ENCODE measurements around the gene PRR30. TPM values are rescaled to one million over a fixed set of nuclear protein-coding genes. Genes with fewer than 3 reads are reported as not detected.

The PRR30 gene
- total RNA-seq, 1 experiment from 2014 or later = not detected

DNA sequence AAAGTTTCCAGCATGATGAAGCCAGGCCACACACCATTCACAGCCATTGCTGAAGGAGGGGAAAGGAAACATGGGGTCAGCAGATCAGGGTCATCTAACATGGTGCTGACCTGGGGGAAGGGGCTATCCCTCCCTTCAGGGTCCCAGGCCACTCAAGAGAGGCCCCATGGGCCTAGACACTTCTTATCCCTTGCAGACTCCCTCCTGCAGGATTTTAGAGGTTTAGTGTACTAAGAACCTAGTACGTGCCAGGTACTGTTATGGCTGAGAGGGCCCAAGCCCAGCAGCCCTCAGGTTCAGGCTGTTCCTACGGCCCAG is 43.8 kb downstream of the PRR30 start:
- DNase-seq = no peak
- H3K9me3 ChIP-seq = no peaks in the 10 kb centered on the region
- no peaks in the 10 kb centered on the region for H3K27me3 ChIP-seq
- H3K4me3 ChIP-seq = no peak overlapping the region
- H3K36me3 ChIP-seq = no peaks in the 10 kb centered on the region

GRCh38 chr2:27094353-27094984 is 44.7 kb downstream of the PRR30 start:
- H3K27me3 ChIP-seq = no peaks in the 10 kb centered on the region
- no peak overlapping the region for H3K4me3 ChIP-seq
- DNase-seq = no peak
- no peaks in the 10 kb centered on the region for H3K36me3 ChIP-seq
- no peaks in the 10 kb centered on the region for H3K9me3 ChIP-seq

- Histone ChIP-seq H3K36me3 (no peaks in the 10 kb centered on the region), H3K4me3 (no peak overlapping the region), H3K27me3 (no peaks in the 10 kb centered on the region), H3K9me3 (no peaks in the 10 kb centered on the region)
- no peak for DNase-seq
These were observed 45.5 kb downstream of the PRR30 start for GRCh38 chr2:27093430-27094352.

DNA sequence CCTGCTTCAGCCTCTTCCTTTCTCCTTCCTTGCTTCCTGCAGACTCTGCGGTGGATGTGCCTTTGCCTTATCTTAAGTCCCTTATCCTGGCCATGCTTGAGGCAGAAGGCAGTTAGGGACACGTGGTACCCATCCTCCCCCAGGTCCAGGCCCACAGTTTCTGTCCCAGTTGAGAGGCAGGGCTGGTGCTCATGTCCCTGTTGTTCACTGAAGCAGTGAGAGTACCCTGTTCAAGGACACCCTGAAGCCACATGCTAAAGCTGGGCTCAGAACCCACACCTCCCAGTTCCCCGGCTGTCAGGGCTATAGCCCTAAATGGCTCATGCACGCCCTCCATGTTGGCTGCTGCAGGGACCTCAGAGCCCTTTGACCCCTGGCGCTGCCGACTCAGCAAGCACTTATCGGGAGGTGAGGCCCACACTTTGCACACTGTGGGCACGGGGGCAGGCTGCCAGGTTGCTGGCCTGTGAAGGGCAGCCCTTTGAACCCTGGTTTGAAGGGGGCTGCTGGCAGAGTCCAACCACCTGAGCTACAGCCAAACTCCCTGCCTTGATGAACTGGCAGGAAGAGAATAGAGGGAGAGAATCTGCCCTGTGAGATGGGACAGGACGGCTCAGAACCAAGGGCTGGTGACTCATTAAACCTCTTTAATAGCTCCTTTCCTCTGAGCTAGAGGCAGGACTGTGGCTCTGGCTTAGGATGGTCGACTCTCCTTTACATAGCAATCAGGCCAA is 46.3 kb downstream of the PRR30 start:
- DNase-seq = no peak
- Histone ChIP-seq H3K36me3 (no peaks in the 10 kb centered on the region), H3K4me3 (no peak overlapping the region), H3K27me3 (no peaks in the 10 kb centered on the region), H3K9me3 (no peaks in the 10 kb centered on the region)

DNA sequence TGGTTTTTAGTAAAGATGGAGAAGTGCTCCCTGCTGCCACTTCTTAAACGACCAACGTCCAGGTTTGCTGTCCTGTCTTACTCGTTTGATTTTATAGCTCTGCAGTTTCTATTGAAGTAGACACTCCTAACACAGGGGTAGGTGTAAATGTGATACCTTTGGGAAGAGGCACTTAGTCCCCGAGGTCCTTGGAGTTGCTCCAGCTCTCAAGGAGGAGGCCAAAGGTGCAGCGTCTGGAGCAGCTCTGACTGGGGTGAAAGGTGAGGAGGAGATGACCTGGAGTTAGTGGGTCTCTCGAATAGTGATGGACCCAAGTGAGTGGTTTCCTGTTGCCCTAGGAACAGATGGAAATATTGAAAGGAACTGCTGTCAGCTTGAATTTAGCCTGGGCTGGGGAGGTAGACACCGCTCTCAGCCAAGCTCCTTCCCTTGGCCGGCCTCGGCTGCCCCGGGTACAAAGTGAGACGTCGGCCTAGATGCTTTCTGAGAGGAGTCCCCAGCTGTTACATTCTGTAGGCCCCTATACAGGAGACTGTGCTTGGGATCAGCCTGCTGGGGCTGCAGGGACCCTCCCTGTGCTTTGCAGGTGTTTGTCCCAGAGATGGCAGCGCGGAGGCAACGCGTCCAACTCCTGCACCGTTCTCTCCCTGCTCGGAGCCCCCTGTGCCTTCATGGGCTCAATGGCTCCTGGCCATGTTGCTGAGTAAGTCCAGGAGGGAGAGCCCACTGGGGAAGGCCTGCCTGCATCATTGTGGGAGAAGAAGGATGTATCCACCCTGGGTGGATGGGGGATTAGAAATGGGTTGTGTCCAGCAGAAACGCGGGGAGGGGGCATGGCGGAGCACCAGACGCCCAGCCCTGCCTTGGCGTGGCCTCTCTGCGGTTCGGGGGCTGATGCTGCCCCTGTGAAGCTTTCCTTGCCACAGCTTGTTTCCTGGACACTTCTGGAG is 47.2 kb downstream of the PRR30 start:
- Histone ChIP-seq H3K36me3 (no peaks in the 10 kb centered on the region), H3K4me3 (no peak overlapping the region), H3K9me3 (no peaks in the 10 kb centered on the region), H3K27me3 (no peaks in the 10 kb centered on the region)
- no peak for DNase-seq

- no peaks in the 10 kb centered on the region for H3K27me3 ChIP-seq
- no peak overlapping the region for H3K4me3 ChIP-seq
- no peaks in the 10 kb centered on the region for H3K9me3 ChIP-seq
- DNase-seq = no peak
- H3K36me3 ChIP-seq = peaks cover 7% of the 10 kb centered on the region
These were observed 49.9 kb downstream of the PRR30 start for GRCh38 chr2:27089111-27089954.

- H3K9me3 ChIP-seq = no peaks in the 10 kb centered on the region
- H3K36me3 ChIP-seq = peaks cover 7% of the 10 kb centered on the region
- no peak for DNase-seq
- H3K27me3 ChIP-seq = no peaks in the 10 kb centered on the region
- H3K4me3 ChIP-seq = no peak overlapping the region
These were observed 50.6 kb downstream of the PRR30 start for GRCh38 chr2:27088634-27089033.

- no peaks in the 10 kb centered on the region for H3K9me3 ChIP-seq
- H3K4me3 ChIP-seq = no peak overlapping the region
- no peaks in the 10 kb centered on the region for H3K27me3 ChIP-seq
- DNase-seq = no peak
- H3K36me3 ChIP-seq = peaks cover 7% of the 10 kb centered on the region
These were observed 51.3 kb downstream of the PRR30 start for GRCh38 chr2:27087823-27088410.

Other genes with a start within 250 kb of the PRR30 start
- gene MAPRE3, start 168.8 kb downstream of the PRR30 start, total RNA-seq (2014; rRNA removed; shearing (Covaris generic); ENCODE audit: low replicate concordance) = 4.8 and 7.9 TPM in 2 replicates
- 35.7 and 47.2 TPM in 2 replicates for gene TMEM214, start 106.4 kb downstream of the PRR30 start, total RNA-seq (2014; rRNA removed; shearing (Covaris generic); ENCODE audit: low replicate concordance)
- gene AGBL5, start 87.7 kb downstream of the PRR30 start, total RNA-seq (2014; rRNA removed; shearing (Covaris generic); ENCODE audit: low replicate concordance) = 19.0 and 26.0 TPM in 2 replicates
- gene OST4, start 67.8 kb downstream of the PRR30 start, total RNA-seq (2014; rRNA removed; shearing (Covaris generic); ENCODE audit: low replicate concordance) = 260 and 483 TPM in 2 replicates
- gene EMILIN1, start 60.8 kb downstream of the PRR30 start, total RNA-seq (2014; rRNA removed; shearing (Covaris generic); ENCODE audit: low replicate concordance) = 91.6 and 144 TPM in 2 replicates
- gene KHK, start 52.6 kb downstream of the PRR30 start, total RNA-seq (2014; rRNA removed; shearing (Covaris generic); ENCODE audit: low replicate concordance) = 1.8 and 5.0 TPM in 2 replicates
- 21.6 and 29.1 TPM in 2 replicates for gene CGREF1, start 20.3 kb downstream of the PRR30 start, total RNA-seq (2014; rRNA removed; shearing (Covaris generic); ENCODE audit: low replicate concordance)
- gene ABHD1, start 15.6 kb downstream of the PRR30 start, total RNA-seq (2014; rRNA removed; shearing (Covaris generic); ENCODE audit: low replicate concordance) = not detected in 2 replicates
- 60.5 and 84.3 TPM in 2 replicates for gene PREB, start 4.8 kb downstream of the PRR30 start, total RNA-seq (2014; rRNA removed; shearing (Covaris generic); ENCODE audit: low replicate concordance)
- gene TCF23, start 9.6 kb upstream of the PRR30 start, total RNA-seq (2014; rRNA removed; shearing (Covaris generic); ENCODE audit: low replicate concordance) = not detected in 2 replicates
- 186 and 199 TPM in 2 replicates for gene ATRAID, start 72.6 kb upstream of the PRR30 start, total RNA-seq (2014; rRNA removed; shearing (Covaris generic); ENCODE audit: low replicate concordance)
- 6.2 and 15.1 TPM in 2 replicates for gene SLC5A6, start 72.9 kb upstream of the PRR30 start, total RNA-seq (2014; rRNA removed; shearing (Covaris generic); ENCODE audit: low replicate concordance)
- 18.7 and 38.9 TPM in 2 replicates for gene CAD, start 78.0 kb upstream of the PRR30 start, total RNA-seq (2014; rRNA removed; shearing (Covaris generic); ENCODE audit: low replicate concordance)
- not detected in 2 replicates for gene SLC30A3, start 123.6 kb upstream of the PRR30 start, total RNA-seq (2014; rRNA removed; shearing (Covaris generic); ENCODE audit: low replicate concordance)
- not detected in 2 replicates for gene DNAJC5G, start 136.0 kb upstream of the PRR30 start, total RNA-seq (2014; rRNA removed; shearing (Covaris generic); ENCODE audit: low replicate concordance)
- 2.1 TPM in 1 of 2 replicates, not detected in the other for gene TRIM54, start 143.0 kb upstream of the PRR30 start, total RNA-seq (2014; rRNA removed; shearing (Covaris generic); ENCODE audit: low replicate concordance)
- 1.3 TPM in 1 of 2 replicates, not detected in the other for gene UCN, start 169.0 kb upstream of the PRR30 start, total RNA-seq (2014; rRNA removed; shearing (Covaris generic); ENCODE audit: low replicate concordance)
- 66.5 and 72.4 TPM in 2 replicates for gene MPV17, start 183.7 kb upstream of the PRR30 start, total RNA-seq (2014; rRNA removed; shearing (Covaris generic); ENCODE audit: low replicate concordance)
- 53.5 and 56.5 TPM in 2 replicates for gene GTF3C2, start 217.4 kb upstream of the PRR30 start, total RNA-seq (2014; rRNA removed; shearing (Covaris generic); ENCODE audit: low replicate concordance)
- gene EIF2B4, start 230.9 kb upstream of the PRR30 start, total RNA-seq (2014; rRNA removed; shearing (Covaris generic); ENCODE audit: low replicate concordance) = 33.6 and 48.0 TPM in 2 replicates
- gene SNX17, start 231.2 kb upstream of the PRR30 start, total RNA-seq (2014; rRNA removed; shearing (Covaris generic); ENCODE audit: low replicate concordance) = 195 and 280 TPM in 2 replicates
- gene ZNF513, start 241.3 kb upstream of the PRR30 start, total RNA-seq (2014; rRNA removed; shearing (Covaris generic); ENCODE audit: low replicate concordance) = 0.74 and 6.5 TPM in 2 replicates